Measurements from ENCODE around the gene VWA3B. TPM values are rescaled to one million over a fixed set of nuclear protein-coding genes. Genes with fewer than 3 reads are reported as not detected.
"Not testable (repeated sequence)": the region's sequence is repeated elsewhere in the genome, so short reads cannot be mapped to it uniquely, and the experiment has no call there.

The VWA3B gene
- total RNA-seq, 6 experiments from 2014 or later: 0.09 to 0.24 (median 0.13) TPM; not detected in 2

GRCh38 chr2:98099939-98100743 is 13.2 kb downstream of the VWA3B start:
- no peaks in the 10 kb centered on the region for H3K9me3 ChIP-seq
- no peaks in the 10 kb centered on the region for H3K27me3 ChIP-seq
- H3K4me3 ChIP-seq: no peak overlapping the region
- ATAC-seq (no peak), DNase-seq (no peak)
- H3K36me3 ChIP-seq: no peaks in the 10 kb centered on the region
- intact Hi-C loops (cut with DNase I): no loop called here
- 58% methylated on average over 4 of the region's 6 CpGs for WGBS (ENCODE audit: insufficient coverage, low coverage, low lambda C conversion rate, missing lambda C conversion rate)
- TF ChIP-seq POLR2A (IDR thresholded peaks at IDR 0.05) (no peak), CTCF (IDR thresholded peaks at IDR 0.05) (no peak)
- H3K4me1 ChIP-seq: no peaks in the 10 kb centered on the region
- H3K27ac ChIP-seq: no peak overlapping the region

GRCh38 chr2:98102315-98102714 is 15.3 kb downstream of the VWA3B start:
- H3K4me3 ChIP-seq; DNase-seq; H3K27ac ChIP-seq; intact Hi-C loops (cut with DNase I); H3K9me3 ChIP-seq; H3K36me3 ChIP-seq; ATAC-seq; H3K4me1 ChIP-seq; H3K27me3 ChIP-seq: not testable (repeated sequence)
- WGBS (ENCODE audit: insufficient coverage, low coverage, low lambda C conversion rate, missing lambda C conversion rate): 87% methylated on average over 11 of the region's 17 CpGs

- Histone ChIP-seq H3K4me3 (no peak overlapping the region), H3K27ac (no peak overlapping the region), H3K4me1 (no peaks in the 10 kb centered on the region), H3K27me3 (no peaks in the 10 kb centered on the region), H3K36me3 (no peaks in the 10 kb centered on the region), H3K9me3 (no peaks in the 10 kb centered on the region)
- DNase-seq (no peak), ATAC-seq (no peak)
- intact Hi-C loops (cut with DNase I): no loop called here
- TF ChIP-seq POLR2A (IDR thresholded peaks at IDR 0.05) (no peak), CTCF (IDR thresholded peaks at IDR 0.05) (no peak)
These were observed 15.9 kb downstream of the VWA3B start for GRCh38 chr2:98102878-98103277.

- Histone ChIP-seq H3K27me3 (no peaks in the 10 kb centered on the region), H3K27ac (no peak overlapping the region), H3K9me3 (no peaks in the 10 kb centered on the region), H3K4me3 (no peak overlapping the region), H3K36me3 (no peaks in the 10 kb centered on the region), H3K4me1 (no peaks in the 10 kb centered on the region)
- intact Hi-C loops (cut with DNase I): no loop called here
- no peak for ATAC-seq
- no peak for TF ChIP-seq CTCF (IDR thresholded peaks at IDR 0.05)
- no peak for TF ChIP-seq POLR2A (IDR thresholded peaks at IDR 0.05)
- DNase-seq: no peak
- 40% methylated on average over 2 of the region's 2 CpGs for WGBS (ENCODE audit: insufficient coverage, low coverage, low lambda C conversion rate, missing lambda C conversion rate)
These were observed 21.1 kb downstream of the VWA3B start for GRCh38 chr2:98108110-98108509.

GRCh38 chr2:98110741-98111140 is 23.8 kb downstream of the VWA3B start:
- Histone ChIP-seq H3K4me1 (no peaks in the 10 kb centered on the region), H3K9me3 (no peaks in the 10 kb centered on the region), H3K27ac (no peak overlapping the region), H3K4me3 (no peak overlapping the region), H3K27me3 (no peaks in the 10 kb centered on the region), H3K36me3 (no peaks in the 10 kb centered on the region)
- TF ChIP-seq POLR2A (IDR thresholded peaks at IDR 0.05) (no peak), CTCF (IDR thresholded peaks at IDR 0.05) (no peak)
- intact Hi-C loops (cut with DNase I): no loop called here
- 37% methylated on average over 2 of the region's 2 CpGs for WGBS (ENCODE audit: insufficient coverage, low coverage, low lambda C conversion rate, missing lambda C conversion rate)
- ATAC-seq: no peak
- DNase-seq: no peak
